CD4-positive, alpha-beta T cell treated with Interleukin-6 at 100 ng/mL for 8 hours (primary cell): Measurements from ENCODE around the gene PTPA.

Experiments
- DNase-seq: peaks from one replicate; pipeline ENCODE4 v3.0.0-alpha.2; 2020; ENCODE audit warnings: mixed read lengths, low spot score

PTPA gene

DNA sequence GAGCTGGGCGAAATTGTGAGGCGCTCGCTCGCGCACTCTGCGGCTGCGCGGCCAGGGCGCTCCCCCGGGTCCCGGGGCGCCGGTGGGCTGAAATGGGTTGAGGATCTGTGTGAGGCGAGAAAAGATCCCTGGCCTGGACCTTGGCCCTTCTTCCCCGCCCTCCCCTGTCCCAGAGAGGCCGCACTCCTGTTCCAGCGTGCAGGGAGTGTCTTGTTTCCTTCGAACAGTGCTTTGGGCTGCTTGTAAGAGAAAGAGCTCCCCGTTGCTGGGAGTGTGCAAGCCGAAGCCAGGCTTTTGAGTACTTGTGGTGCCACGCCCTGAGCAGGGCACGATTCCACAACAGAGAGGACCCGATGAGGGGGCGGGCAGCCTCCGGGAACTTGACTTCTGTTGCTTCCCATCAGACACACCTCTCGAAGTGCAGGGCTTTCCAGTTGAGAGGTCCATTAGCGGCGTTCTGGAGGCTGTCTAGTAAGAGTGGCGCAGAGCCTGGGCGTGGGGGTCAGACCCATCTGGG lies 29.8 kb upstream of the PTPA start:
- peak; percentile 8 for DNase-seq

DNA sequence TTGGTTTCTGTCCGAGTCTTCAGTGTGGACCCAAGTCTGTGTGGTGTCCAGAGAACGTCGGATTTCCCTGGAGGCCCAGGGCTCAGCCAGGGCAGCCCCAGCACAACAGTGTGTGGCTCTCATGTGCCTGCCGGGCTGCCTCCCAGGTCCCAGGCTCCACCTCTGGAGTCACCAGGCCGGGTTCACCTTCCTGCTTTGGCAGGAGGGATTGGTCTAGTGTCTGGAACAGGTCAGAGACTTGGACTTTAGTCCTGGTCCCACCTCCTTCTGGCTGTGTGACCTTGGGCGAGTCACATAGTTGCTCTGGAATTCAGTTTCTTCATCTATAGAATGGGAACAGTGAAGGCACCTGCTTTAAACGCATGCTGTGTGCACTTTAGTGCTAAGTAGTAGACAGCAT lies 27.1 kb upstream of the PTPA start:
- DNase-seq = no peak

- DNase-seq = no peak
These were observed 22.0 kb upstream of the PTPA start for GRCh38 chr9:129089246-129089645.

- no peak for DNase-seq
These were observed 17.4 kb upstream of the PTPA start for GRCh38 chr9:129093602-129094386.

DNA sequence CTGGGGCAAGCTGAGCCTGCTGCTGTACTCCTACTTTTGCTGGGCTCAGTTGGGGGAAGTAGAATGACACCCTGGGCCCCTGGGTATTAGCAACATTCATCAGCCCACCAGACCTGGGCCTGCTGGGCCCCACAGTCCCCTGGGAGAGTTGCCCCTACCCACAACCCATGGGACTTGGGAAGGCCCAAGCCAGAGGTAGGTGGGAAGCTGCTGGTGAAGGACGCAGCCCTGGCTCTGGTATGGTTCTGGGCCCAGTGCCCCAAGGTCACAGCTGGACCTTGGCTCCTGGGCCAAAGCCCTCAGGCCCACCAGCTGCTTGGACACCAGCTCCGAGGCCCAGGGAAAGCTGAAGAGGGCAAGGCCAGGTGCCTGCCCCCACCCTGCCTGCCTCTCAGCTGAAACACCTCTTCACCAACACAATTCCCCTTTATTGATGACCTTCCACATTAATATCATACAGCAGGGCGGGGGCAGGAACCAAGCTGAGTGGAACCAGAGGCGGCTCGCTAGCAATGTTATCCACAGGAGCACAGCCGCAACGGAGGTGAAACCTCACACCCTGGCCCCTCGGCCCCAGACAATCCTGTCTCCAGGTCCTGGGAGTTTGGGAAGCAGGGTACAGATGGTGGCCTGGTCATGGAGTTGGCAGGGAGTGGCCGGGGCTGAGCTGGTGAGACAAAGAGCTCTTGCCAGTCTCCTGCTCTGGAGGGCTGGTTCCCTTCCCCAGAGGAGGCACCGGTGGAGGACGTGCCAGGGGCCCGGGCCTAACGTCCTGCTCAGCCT lies 16.6 kb upstream of the PTPA start:
- DNase-seq = no peak

DNA sequence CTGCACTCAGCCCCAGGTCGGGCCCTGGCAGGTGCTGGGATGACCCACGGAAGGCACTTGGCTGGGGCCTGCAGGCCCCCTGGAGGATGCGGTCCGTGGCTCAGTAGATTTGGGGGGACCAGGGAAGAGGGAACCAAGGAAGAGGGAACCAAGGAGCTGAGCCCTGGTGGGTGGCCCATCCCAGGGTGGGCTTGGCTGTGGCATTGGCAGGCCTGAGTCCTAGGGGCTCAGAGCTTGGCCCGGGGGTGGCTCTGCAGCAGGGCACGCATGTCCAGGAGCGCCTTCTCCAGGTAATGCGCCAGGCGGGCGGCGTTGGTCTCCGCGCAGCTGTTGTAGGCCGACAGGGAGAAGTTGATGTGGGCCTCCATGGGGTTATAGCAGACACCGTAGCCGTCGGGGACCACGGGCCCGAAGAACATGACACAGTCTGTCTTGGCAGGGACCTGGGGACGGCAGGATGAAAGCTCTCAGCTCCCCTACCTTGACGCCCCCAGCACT lies 16.0 kb upstream of the PTPA start:
- DNase-seq = no peak

DNA sequence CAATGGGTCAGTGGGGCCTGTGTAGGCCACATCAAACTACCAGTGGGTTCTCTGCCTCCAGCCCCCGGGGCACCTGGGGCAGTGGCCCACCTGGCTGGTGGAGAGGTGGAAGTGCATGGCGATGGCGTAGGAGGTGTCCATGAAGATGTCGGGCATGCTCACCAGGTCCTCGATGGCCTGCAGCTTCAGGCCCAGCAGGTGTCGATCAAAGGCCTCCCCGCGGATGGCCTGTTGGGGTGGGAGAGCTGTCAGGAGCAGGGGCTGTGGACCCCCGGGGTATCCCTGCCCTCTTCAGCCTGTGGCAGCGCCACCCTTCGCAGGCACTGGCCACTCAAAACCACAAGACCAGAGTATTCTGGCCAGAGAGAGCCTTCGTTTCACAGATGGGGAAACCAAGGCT lies 15.3 kb upstream of the PTPA start:
- DNase-seq = no peak

- DNase-seq = no peak
These were observed 13.4 kb upstream of the PTPA start for GRCh38 chr9:129097671-129098306.

- no peak for DNase-seq
These were observed 12.9 kb upstream of the PTPA start for GRCh38 chr9:129098328-129098727.

- DNase-seq = no peak
These were observed 10.6 kb upstream of the PTPA start for GRCh38 chr9:129100383-129101169.

DNA sequence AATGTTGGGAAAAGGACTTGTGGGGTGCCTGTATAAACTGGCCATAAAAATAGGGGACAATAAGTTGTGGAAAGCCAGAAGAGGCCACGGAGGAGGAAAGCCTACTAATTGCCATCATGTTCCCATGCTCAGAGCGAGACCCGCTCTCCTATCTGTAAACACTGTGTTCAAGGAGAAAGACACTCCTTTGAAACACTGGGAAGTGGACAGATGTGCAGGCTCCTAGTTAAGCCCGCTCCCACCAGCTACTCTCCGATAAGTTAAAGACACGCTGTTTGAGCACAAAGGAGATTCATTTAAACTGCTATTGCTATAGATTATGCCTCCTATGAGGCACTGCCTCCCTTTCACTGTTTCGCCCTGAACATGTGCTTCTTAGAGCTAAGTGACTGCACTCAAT lies 9.9 kb upstream of the PTPA start:
- no peak for DNase-seq

GRCh38 chr9:129102095-129102525 lies 9.1 kb upstream of the PTPA start:
- DNase-seq = no peak

- DNase-seq = no peak
These were observed 8.2 kb upstream of the PTPA start for GRCh38 chr9:129102791-129103594.

- no peak for DNase-seq
These were observed 7.6 kb upstream of the PTPA start for GRCh38 chr9:129103595-129103965.

DNA sequence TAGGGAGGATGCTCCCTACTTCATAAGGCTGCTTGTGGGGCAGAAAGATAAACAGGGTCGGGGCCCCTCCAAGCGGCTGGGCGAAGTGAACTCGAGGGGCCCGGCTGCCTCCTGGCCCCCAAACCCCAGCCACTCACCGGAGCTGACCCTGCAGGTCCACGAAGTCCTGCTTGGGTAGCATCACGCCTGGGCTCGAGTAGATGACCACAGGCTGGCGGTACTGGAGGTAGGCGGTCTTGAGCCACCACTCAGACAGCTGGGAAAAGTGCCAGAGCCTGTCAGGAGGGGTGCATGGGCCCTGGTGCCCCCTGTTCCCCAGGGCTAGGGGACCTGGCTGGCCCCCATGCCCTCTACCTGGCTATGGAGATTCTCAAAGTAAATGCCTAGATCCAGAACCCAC lies 7.2 kb upstream of the PTPA start:
- DNase-seq = no peak

DNA sequence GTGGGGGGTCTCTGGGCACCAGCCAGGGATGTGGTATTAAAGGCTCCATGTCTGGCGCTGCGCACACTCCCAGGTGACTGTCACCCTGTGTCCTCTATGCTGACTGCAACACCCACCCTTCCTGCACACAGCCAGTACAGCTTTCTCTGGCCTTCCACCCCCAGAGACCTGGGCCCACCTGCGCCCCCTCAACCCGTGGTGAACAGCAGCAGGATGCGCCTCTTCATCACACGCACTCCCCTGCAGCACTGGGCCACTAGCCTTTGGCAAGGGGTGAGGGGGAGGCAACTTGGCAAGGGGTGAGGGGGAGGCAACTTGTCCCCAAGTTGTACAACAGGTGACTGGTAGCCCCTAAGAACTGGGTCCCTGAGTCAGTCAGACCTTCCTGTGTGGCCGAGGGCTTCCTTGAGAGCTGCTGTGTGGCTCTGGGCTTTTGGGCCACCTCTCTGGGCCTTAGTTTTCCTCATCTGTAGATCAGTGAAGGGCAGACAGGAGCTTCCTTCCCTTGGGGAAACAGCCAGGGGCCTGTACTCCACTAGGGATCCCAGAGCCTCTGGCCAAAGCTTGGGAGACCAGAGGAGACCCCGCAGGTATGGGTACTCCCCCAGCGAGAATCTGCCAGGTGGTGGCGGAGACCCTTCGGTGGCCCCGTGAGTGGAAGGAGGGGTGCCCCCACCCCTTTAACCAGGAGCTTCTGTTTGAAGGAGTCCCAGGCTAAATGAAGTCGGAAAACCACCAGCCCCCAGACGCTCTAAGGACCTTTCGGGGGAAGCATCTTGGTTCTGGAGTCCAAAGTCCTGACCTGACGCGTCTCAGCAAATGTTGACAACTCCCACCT lies 5.1 kb upstream of the PTPA start:
- DNase-seq = no peak

DNA sequence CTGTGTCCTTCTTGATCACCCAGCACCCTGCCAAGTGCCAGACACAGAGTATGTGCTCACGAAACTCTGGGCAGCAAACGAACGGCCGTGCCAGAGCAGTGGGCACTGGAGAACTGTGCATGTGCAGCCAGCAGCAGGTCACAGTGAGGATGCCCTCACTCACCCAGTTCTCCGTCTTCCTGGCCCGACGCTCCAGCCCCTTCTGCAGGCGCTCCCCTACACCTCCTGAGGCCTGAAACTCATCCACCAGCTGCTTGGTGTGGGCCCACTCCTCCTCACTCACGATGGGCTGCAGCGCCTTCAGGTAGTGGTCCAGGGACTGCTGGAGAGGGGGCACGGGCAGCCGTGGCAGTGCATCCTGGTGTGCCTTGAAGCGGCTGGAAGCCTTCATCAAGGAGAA lies 3.6 kb upstream of the PTPA start:
- no peak for DNase-seq

- DNase-seq = no peak
These were observed 3.0 kb upstream of the PTPA start for GRCh38 chr9:129108083-129108804.

- no peak for DNase-seq
These were observed 2.2 kb upstream of the PTPA start for GRCh38 chr9:129108805-129109536.
